Rectal smooth muscle tissue (tissue), 1 donor: ENCODE results near the gene NR3C1.
A peak's percentile ranks its signal among the peaks of the same experiment; 100 is the strongest.

Experiments
- H3K27ac ChIP-seq: one replicate; pipeline ENCODE4 v1.7.0; 2013; ENCODE audit warnings: low read depth, low read length, inconsistent platforms
- H3K27me3 ChIP-seq: one replicate; pipeline ENCODE4 v1.7.0; 2013; ENCODE audit warnings: low read length; ENCODE audit not compliant: control insufficient read depth, insufficient read depth
- H3K36me3 ChIP-seq: one replicate; pipeline ENCODE4 v1.7.0; 2013; ENCODE audit warnings: low read length; ENCODE audit not compliant: control insufficient read depth, insufficient read depth
- H3K4me1 ChIP-seq: one replicate; pipeline ENCODE4 v1.7.0; 2013; ENCODE audit warnings: low read length; ENCODE audit not compliant: control insufficient read depth, insufficient read depth
- H3K4me3 ChIP-seq: one replicate; pipeline ENCODE4 v1.7.0; 2013; ENCODE audit warnings: low read length
- H3K9ac ChIP-seq: one replicate; pipeline ENCODE4 v1.7.0; 2013; ENCODE audit warnings: low read length

Gene NR3C1

GRCh38 chr5:143245929-143246561 lies 157.4 kb downstream of the NR3C1 start:
- H3K27ac ChIP-seq = no peak overlapping the region
- no peaks in the 10 kb centered on the region for H3K36me3 ChIP-seq
- no peaks in the 10 kb centered on the region for H3K27me3 ChIP-seq
- H3K9ac ChIP-seq = no peak overlapping the region
- H3K4me1 ChIP-seq = peaks cover 8% of the 10 kb centered on the region
- H3K4me3 ChIP-seq = no peak overlapping the region

GRCh38 chr5:143244990-143245389 lies 158.5 kb downstream of the NR3C1 start:
- H3K9ac ChIP-seq = no peak overlapping the region
- peak overlapping the region; percentile 63 for H3K27ac ChIP-seq
- H3K36me3 ChIP-seq = no peaks in the 10 kb centered on the region
- no peaks in the 10 kb centered on the region for H3K27me3 ChIP-seq
- H3K4me1 ChIP-seq = peaks cover 8% of the 10 kb centered on the region
- no peak overlapping the region for H3K4me3 ChIP-seq

DNA sequence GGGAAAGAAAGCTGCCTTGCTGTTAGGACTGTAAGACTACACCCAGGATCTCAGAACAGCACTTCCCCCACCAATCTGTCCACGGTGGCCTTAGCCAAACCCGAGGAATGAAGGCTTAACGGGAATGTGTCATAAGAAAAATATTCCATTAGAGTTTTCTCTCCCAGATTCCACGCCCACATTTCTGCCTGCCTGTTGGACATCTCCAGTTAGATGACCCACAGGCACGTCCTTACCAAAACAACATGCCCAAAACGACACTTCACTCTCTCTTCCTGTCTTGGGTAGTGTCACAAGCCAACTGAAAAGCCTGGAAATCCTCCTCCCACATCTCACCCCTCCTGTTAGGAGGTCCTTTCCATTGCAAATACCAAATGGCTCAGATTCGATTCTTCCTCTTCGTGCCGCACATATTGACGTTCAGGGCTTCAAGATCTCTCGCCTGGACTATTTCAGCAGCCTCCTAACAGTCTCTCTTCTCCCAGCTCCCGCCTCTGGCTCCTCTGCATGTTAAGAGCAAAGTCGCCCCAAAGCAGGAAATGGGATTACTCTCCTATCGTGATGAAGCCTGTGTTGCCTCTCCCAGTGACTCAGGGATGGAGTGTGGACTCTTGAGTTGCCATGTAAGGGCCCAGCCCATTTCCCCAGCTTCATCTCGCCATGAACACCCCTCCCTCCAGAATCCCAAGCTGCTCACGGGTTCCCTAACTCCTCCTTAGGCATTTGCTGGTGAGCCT lies 159.3 kb downstream of the NR3C1 start:
- peaks cover 8% of the 10 kb centered on the region for H3K4me1 ChIP-seq
- peak overlapping the region; percentile 34 for H3K4me3 ChIP-seq
- H3K36me3 ChIP-seq = no peaks in the 10 kb centered on the region
- H3K27ac ChIP-seq = peak overlapping the region; percentile 63
- H3K27me3 ChIP-seq = no peaks in the 10 kb centered on the region
- H3K9ac ChIP-seq = no peak overlapping the region

- no peak overlapping the region for H3K27ac ChIP-seq
- no peaks in the 10 kb centered on the region for H3K36me3 ChIP-seq
- H3K4me3 ChIP-seq = no peak overlapping the region
- H3K27me3 ChIP-seq = no peaks in the 10 kb centered on the region
- peaks cover 8% of the 10 kb centered on the region for H3K4me1 ChIP-seq
- no peak overlapping the region for H3K9ac ChIP-seq
Measured at GRCh38 chr5:143243103-143243502, 160.4 kb downstream of the NR3C1 start.

GRCh38 chr5:143241892-143242291 lies 161.6 kb downstream of the NR3C1 start:
- peaks cover 8% of the 10 kb centered on the region for H3K4me1 ChIP-seq
- no peaks in the 10 kb centered on the region for H3K27me3 ChIP-seq
- no peak overlapping the region for H3K9ac ChIP-seq
- H3K36me3 ChIP-seq = no peaks in the 10 kb centered on the region
- H3K27ac ChIP-seq = no peak overlapping the region
- H3K4me3 ChIP-seq = no peak overlapping the region

DNA sequence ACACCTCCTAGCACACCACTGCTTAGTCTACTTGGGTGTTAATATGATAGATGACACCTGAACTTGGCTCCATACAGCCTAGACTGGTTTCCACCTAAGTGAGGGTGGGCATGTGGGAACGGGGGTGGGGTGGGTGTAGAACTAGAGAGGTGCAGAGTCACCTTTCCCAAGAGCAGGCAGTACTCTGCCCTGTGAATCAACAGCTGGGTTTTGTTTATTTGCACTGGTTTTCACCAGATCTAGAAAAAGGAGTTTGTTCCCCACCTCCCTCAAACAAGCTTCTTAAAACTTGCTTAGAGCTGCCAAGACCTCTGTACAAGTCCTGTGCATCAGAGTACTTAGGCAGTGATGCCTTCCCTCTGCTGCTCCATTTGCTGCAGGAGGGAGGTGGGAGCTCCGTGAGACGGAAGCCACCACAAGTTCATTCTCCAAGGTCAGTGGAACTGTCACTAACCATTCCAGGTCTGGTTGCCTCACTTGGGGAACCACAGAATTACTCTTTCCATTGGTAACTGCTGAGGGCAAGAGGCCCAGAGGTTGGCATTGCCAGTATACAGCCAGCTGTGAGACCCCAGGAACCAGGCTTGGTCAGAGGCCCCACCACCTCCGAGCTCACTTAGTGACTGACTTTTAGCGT lies 163.5 kb downstream of the NR3C1 start:
- Histone ChIP-seq H3K27me3 (no peaks in the 10 kb centered on the region), H3K4me3 (no peak overlapping the region)

GRCh38 chr5:143238620-143239019 lies 164.9 kb downstream of the NR3C1 start:
- peaks cover 5% of the 10 kb centered on the region for H3K4me1 ChIP-seq
- H3K36me3 ChIP-seq = no peaks in the 10 kb centered on the region
- H3K27ac ChIP-seq = no peak overlapping the region
- H3K9ac ChIP-seq = no peak overlapping the region
- no peak overlapping the region for H3K4me3 ChIP-seq
- no peaks in the 10 kb centered on the region for H3K27me3 ChIP-seq

More for the DNA sequence above, 163.5 kb downstream of the NR3C1 start:
- Histone ChIP-seq H3K4me1 (peaks cover 8% of the 10 kb centered on the region), H3K36me3 (no peaks in the 10 kb centered on the region), H3K9ac (no peak overlapping the region), H3K27ac (no peak overlapping the region)

DNA sequence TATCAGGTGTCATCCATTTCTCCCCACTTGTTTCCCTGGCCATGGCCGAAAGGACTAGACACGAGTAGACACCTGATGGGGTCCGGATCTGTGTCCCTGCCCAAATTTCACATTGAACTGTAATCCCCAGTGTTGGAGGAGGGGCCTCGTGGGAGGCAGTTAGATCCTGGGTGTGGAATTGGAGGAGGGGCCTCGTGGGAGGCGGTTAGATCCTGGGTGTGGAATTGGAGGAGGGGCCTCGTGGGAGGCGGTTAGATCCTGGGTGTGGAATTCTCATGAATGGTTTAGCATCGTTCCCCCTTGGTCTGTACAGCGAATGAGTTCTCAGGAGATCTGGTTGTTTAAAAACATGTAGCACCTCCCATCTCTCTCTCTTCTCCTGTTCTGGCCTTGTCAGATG lies 165.8 kb downstream of the NR3C1 start:
- no peaks in the 10 kb centered on the region for H3K4me1 ChIP-seq

GRCh38 chr5:143236682-143237081 lies 166.8 kb downstream of the NR3C1 start:
- H3K27me3 ChIP-seq = no peaks in the 10 kb centered on the region
- no peaks in the 10 kb centered on the region for H3K36me3 ChIP-seq
- no peak overlapping the region for H3K27ac ChIP-seq
- H3K4me3 ChIP-seq = no peak overlapping the region
- H3K9ac ChIP-seq = no peak overlapping the region
- H3K4me1 ChIP-seq = no peaks in the 10 kb centered on the region

More for the DNA sequence above, 165.8 kb downstream of the NR3C1 start:
- H3K36me3 ChIP-seq = no peaks in the 10 kb centered on the region
- no peak overlapping the region for H3K27ac ChIP-seq
- no peak overlapping the region for H3K4me3 ChIP-seq
- no peaks in the 10 kb centered on the region for H3K27me3 ChIP-seq
- H3K9ac ChIP-seq = no peak overlapping the region

GRCh38 chr5:143235423-143235822 lies 168.1 kb downstream of the NR3C1 start:
- H3K36me3 ChIP-seq = no peaks in the 10 kb centered on the region
- H3K4me1 ChIP-seq = no peaks in the 10 kb centered on the region
- H3K27me3 ChIP-seq = no peaks in the 10 kb centered on the region
- no peak overlapping the region for H3K4me3 ChIP-seq
- no peak overlapping the region for H3K27ac ChIP-seq
- H3K9ac ChIP-seq = no peak overlapping the region

- Histone ChIP-seq H3K9ac (no peak overlapping the region), H3K27ac (no peak overlapping the region), H3K36me3 (no peaks in the 10 kb centered on the region), H3K4me1 (no peaks in the 10 kb centered on the region), H3K4me3 (no peak overlapping the region), H3K27me3 (no peaks in the 10 kb centered on the region)
Measured at GRCh38 chr5:143234162-143234842, 169.2 kb downstream of the NR3C1 start.

DNA sequence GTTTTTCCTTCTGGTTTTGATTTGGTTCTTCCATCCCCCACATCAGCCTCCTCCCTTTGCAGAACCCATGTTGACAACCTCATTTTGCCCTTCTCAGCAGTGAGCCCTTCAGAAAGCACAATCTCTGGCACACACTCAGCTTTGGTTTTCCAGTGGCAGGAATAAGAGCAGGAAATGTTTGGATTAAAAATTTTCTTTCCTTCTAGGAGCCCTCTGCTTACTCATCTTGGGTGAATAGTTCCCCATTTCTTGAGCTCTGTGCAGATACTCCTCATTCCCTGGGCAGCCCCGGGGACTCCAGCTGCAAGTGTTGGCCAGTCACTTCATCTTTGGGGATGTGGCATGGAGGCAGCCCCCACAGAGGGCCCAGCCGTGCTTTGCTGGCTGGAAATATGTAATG lies 170.5 kb downstream of the NR3C1 start:
- no peaks in the 10 kb centered on the region for H3K4me1 ChIP-seq
- H3K4me3 ChIP-seq = no peak overlapping the region
- no peak overlapping the region for H3K9ac ChIP-seq
- H3K27me3 ChIP-seq = no peaks in the 10 kb centered on the region
- H3K36me3 ChIP-seq = no peaks in the 10 kb centered on the region
- no peak overlapping the region for H3K27ac ChIP-seq
